Stomach (tissue), 9 donors: Measurements from ENCODE around the gene VWCE. TPM values are rescaled to one million over a fixed set of nuclear protein-coding genes. Genes with fewer than 3 reads are reported as not detected.

ENCODE experiments used
- DNase-seq, 2 donors: peaks; one replicate each; pipeline versions ENCODE4 v3.0.0 to v3.0.0-alpha.2; 2013 to 2019
- H3K27ac ChIP-seq, 5 donors: fragments of 200-600 bp in 4 of 5; sonication (generic) in 4 of 5; one replicate each; pipeline ENCODE4 v1.5.1; 2013 to 2019; ENCODE audit warnings: mild to moderate bottlenecking in 1 of 5, moderate library complexity in 1 of 5
- H3K27me3 ChIP-seq, 3 donors: fragments of 200-600 bp; sonication (generic); one replicate each; pipeline ENCODE4 v1.5.1; 2017 to 2019; ENCODE audit warnings: mixed run types in 1 of 3
- H3K36me3 ChIP-seq, 4 donors: fragments of 200-600 bp; sonication (generic); 1 replicate in 3 of 4; 2 replicates in 1 of 4; pipeline ENCODE4 v1.5.1; 2016 to 2019
- H3K4me1 ChIP-seq, 4 donors: fragments of 200-600 bp; sonication (generic); one replicate each; pipeline ENCODE4 v1.5.1; 2016 to 2019
- H3K4me3 ChIP-seq, 4 donors: fragments of 200-600 bp; sonication (generic) in 3 of 4; one replicate each; pipeline ENCODE4 v1.5.1; 2016 to 2019; ENCODE audit warnings: mild to moderate bottlenecking in 1 of 4
- H3K9me3 ChIP-seq, 4 donors: fragments of 200-600 bp; sonication (generic); one replicate each; pipeline ENCODE4 v1.5.1; 2016 to 2019
- CTCF ChIP-seq, 7 experiments: fragments of 450-650 bp in 4 of 7; fragments of 200-600 bp in 3 of 7; sonication (generic) in 3 of 7; IDR thresholded peaks; one replicate each; pipeline ENCODE4 v1.5.1; 2016 to 2019; ENCODE audit warnings: antibody characterized with exemption in 7 of 7, control low read depth in 2 of 7, mild to moderate bottlenecking in 1 of 7
- EP300 ChIP-seq: sonication (generic); formaldehyde crosslinking; IDR thresholded peaks from one replicate; pipeline ENCODE4 v1.6.1; 2017; ENCODE audit warnings: antibody characterized with exemption
- POLR2A ChIP-seq, 4 donors: fragments of 450-650 bp; IDR thresholded peaks; one replicate each; pipeline ENCODE4 v1.6.1; 2016; ENCODE audit warnings: antibody characterized with exemption in 4 of 4, control low read depth in 2 of 4, mild to moderate bottlenecking in 1 of 4, moderate library complexity in 1 of 4
- POLR2AphosphoS5 ChIP-seq, 3 donors: sonication (generic); formaldehyde crosslinking; IDR thresholded peaks; one replicate each; pipeline ENCODE4 v1.6.1; 2016; ENCODE audit warnings: antibody characterized with exemption in 3 of 3
- WGBS, 5 donors: extraction: QIAGEN DNeasy Blood & Tissue Kit in 3 of 5; methylation state at CpG; one replicate each; pipeline versions ENCODE4 v1.1.5 to v1.1.7; 2013 to 2018; 5-methylcytosine and 5-hydroxymethylcytosine counted together
- intact Hi-C: fragments of 100-400 bp; cut with DNase I; formaldehyde crosslinking; loops from one replicate; pipeline ENCODE4 v1.15.1; 2023; ENCODE audit warnings: low total_unique reads
- polyA plus RNA-seq, 3 donors: library from polyadenylated mRNA; stranded (reverse); fragments of 200-250 nt; gene quantifications; one replicate each; pipeline ENCODE4 v1.2.3, GENCODE V29; 2013
- total RNA-seq, 5 donors: library from RNA; depleted of rRNA; stranded (reverse); fragments of >200 nt; gene quantifications; one replicate each; pipeline versions ENCODE4 v1.1.0 to v1.2.3, GENCODE V29; 2014 to 2016
- donor health status: healthy with polysubstance abuse.
- donor health status: Bipolar disorder and iron deficiency.
- donor health status: healthy.

The VWCE gene
- total and polyA plus RNA-seq, 8 donors = 0.45 to 4.6 (median 1.1) TPM; not detected in 2

- intact Hi-C loops = no loop called here
- WGBS, 5 donors = 94 to 97% (median 96%) methylated on average over 15 of the region's 15 CpGs
- TF ChIP-seq CTCF (IDR thresholded peaks at IDR 0.05) (no peak), POLR2A (IDR thresholded peaks at IDR 0.05) (no peak), EP300 (no peak), POLR2AphosphoS5 (IDR thresholded peaks at IDR 0.05) (no peak)
Observed at GRCh38 chr11:61337706-61338470, 42.8 kb upstream of the VWCE start.

GRCh38 chr11:61336171-61336935, 41.2 kb upstream of the VWCE start:
- TF ChIP-seq EP300 (no peak), CTCF (IDR thresholded peaks at IDR 0.05) (peak in 6 of 7 experiments; percentile 74 to 98 (median 95)), POLR2AphosphoS5 (IDR thresholded peaks at IDR 0.05) (peak in 2 of 3 donors; percentile 7 to 70)
- Histone ChIP-seq H3K4me3 (no peak overlapping the region), H3K9me3 (no peaks in the 10 kb centered on the region), H3K27me3 (no peaks in the 10 kb centered on the region), H3K36me3 (peaks cover 0 to 31% (median 26%) of the 10 kb centered on the region in 4 donors), H3K27ac (peak overlapping the region; percentile 54 to 93 (median 75)), H3K4me1 (peaks cover 17 to 44% (median 38%) of the 10 kb centered on the region in 4 donors)
- intact Hi-C loops = no loop called here
- DNase-seq = peak; percentile 90 to 95
- WGBS, 5 donors = 30 to 63% (median 31%) methylated on average over 4 to 8 of the region's 8 CpGs

More at GRCh38 chr11:61337706-61338470, 42.8 kb upstream of the VWCE start:
- no peak for DNase-seq
- no peak overlapping the region for H3K27ac ChIP-seq
- no peaks in the 10 kb centered on the region for H3K9me3 ChIP-seq
- no peak overlapping the region for H3K4me3 ChIP-seq
- peaks cover 0 to 45% (median 41%) of the 10 kb centered on the region in 4 donors for H3K36me3 ChIP-seq
- peaks cover 10 to 33% (median 28%) of the 10 kb centered on the region in 4 donors for H3K4me1 ChIP-seq
- no peaks in the 10 kb centered on the region for H3K27me3 ChIP-seq

- 40 to 70% (median 60%) methylated on average over 1 of the region's 1 CpG for WGBS, 5 donors
- TF ChIP-seq POLR2AphosphoS5 (IDR thresholded peaks at IDR 0.05) = no peak
- TF ChIP-seq CTCF (IDR thresholded peaks at IDR 0.05) = no peak
- no peak for TF ChIP-seq EP300
- TF ChIP-seq POLR2A (IDR thresholded peaks at IDR 0.05) = no peak
- Histone ChIP-seq H3K4me3 (no peak overlapping the region), H3K27ac (peak overlapping the region; percentile 21 to 93 (median 74)), H3K9me3 (no peaks in the 10 kb centered on the region), H3K36me3 (peaks cover 0 to 24% (median 22%) of the 10 kb centered on the region in 4 donors), H3K27me3 (no peaks in the 10 kb centered on the region), H3K4me1 (peaks cover 25 to 53% (median 48%) of the 10 kb centered on the region in 4 donors)
- intact Hi-C loops = no loop called here
- DNase-seq = no peak
Observed at GRCh38 chr11:61335355-61335710, 40.2 kb upstream of the VWCE start.
